ENCODE measurements around the gene C10orf90.

DNA sequence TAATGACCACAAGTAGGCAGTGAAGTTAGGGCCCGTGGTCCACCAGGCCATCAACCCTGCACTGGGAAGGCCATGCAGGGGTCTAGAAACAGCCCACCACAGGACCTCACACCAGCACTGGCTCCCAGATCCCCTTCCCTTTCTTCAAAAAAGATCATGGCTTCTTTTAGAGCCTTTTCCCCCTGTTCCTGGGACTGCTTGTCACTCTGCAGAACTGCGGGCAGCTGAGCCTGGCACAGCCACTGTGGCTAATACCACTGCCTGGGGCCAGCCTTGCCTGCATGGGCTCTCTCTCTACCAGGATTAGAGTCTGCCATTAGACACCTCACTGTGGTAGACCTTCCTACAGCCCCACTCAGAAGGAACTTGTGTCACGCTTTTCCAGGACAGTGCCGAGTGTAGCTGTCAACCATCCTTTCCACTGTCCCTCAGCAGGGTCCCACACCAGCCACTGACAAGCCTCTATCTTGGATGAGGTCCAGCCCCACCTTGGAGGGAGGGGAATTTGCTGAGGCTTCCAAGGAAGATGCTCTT is 19.0 kb upstream of the C10orf90 start:
- TF ChIP-seq, protein P1, sequence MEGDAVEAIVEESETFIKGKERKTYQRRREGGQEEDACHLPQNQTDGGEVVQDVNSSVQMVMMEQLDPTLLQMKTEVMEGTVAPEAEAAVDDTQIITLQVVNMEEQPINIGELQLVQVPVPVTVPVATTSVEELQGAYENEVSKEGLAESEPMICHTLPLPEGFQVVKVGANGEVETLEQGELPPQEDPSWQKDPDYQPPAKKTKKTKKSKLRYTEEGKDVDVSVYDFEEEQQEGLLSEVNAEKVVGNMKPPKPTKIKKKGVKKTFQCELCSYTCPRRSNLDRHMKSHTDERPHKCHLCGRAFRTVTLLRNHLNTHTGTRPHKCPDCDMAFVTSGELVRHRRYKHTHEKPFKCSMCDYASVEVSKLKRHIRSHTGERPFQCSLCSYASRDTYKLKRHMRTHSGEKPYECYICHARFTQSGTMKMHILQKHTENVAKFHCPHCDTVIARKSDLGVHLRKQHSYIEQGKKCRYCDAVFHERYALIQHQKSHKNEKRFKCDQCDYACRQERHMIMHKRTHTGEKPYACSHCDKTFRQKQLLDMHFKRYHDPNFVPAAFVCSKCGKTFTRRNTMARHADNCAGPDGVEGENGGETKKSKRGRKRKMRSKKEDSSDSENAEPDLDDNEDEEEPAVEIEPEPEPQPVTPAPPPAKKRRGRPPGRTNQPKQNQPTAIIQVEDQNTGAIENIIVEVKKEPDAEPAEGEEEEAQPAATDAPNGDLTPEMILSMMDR (conservative IDR thresholded peaks at IDR 0.05 in 1 of 2, IDR thresholded peaks at IDR 0.05 in 1 of 2; ENCODE audit: extremely low read depth in 1 of 2, insufficient read depth in 1 of 2, low read depth in 1 of 2, low read length in 2 of 2) = no peak
- TF ChIP-seq EZH2 (IDR thresholded peaks at IDR 0.05; ENCODE audit: borderline replicate concordance, low read length) = no peak
